Smooth muscle cell of the brain vasculature (primary cell): ENCODE measurements around the gene DHRS7.

Experiments
- DNase-seq: peaks from one replicate; pipeline ENCODE4 v3.0.0-alpha.2; 2012; ENCODE audit warnings: low read depth, low spot score

Gene DHRS7

GRCh38 chr14:60184905-60185555, 19.8 kb upstream of the DHRS7 start:
- no peak for DNase-seq

GRCh38 chr14:60184146-60184904, 19.1 kb upstream of the DHRS7 start:
- peak; percentile 45 for DNase-seq

- no peak for DNase-seq
Observed at GRCh38 chr14:60183741-60184140, 18.5 kb upstream of the DHRS7 start.

- no peak for DNase-seq
Observed at GRCh38 chr14:60183138-60183537, 17.9 kb upstream of the DHRS7 start.

GRCh38 chr14:60179431-60179869, 14.3 kb upstream of the DHRS7 start:
- DNase-seq: no peak

- DNase-seq: no peak
Observed at GRCh38 chr14:60178820-60179219, 13.6 kb upstream of the DHRS7 start.

- no peak for DNase-seq
Observed at GRCh38 chr14:60178164-60178563, 13.0 kb upstream of the DHRS7 start.

GRCh38 chr14:60175255-60175902, 10.2 kb upstream of the DHRS7 start:
- DNase-seq: no peak

- DNase-seq: no peak
Observed at GRCh38 chr14:60174352-60175254, 9.4 kb upstream of the DHRS7 start.

GRCh38 chr14:60171690-60172089, 6.5 kb upstream of the DHRS7 start:
- no peak for DNase-seq

GRCh38 chr14:60170948-60171347, 5.8 kb upstream of the DHRS7 start:
- DNase-seq: no peak

GRCh38 chr14:60169722-60170121, 4.5 kb upstream of the DHRS7 start:
- no peak for DNase-seq

- DNase-seq: no peak
Observed at GRCh38 chr14:60166142-60166541, 944 bp upstream of the DHRS7 start.

GRCh38 chr14:60165547-60165876, 314 bp upstream of the DHRS7 start:
- DNase-seq: no peak

GRCh38 chr14:60164404-60164711, 840 bp downstream of the DHRS7 start:
- DNase-seq: no peak

- no peak for DNase-seq
Observed at GRCh38 chr14:60163693-60164092, 1.5 kb downstream of the DHRS7 start.

GRCh38 chr14:60161196-60162107, 3.7 kb downstream of the DHRS7 start:
- no peak for DNase-seq

- DNase-seq: no peak
Observed at GRCh38 chr14:60160422-60160821, 4.8 kb downstream of the DHRS7 start.

- no peak for DNase-seq
Observed at GRCh38 chr14:60154671-60155070, 10.5 kb downstream of the DHRS7 start.

- no peak for DNase-seq
Observed at GRCh38 chr14:60153991-60154390, 11.2 kb downstream of the DHRS7 start.

GRCh38 chr14:60151715-60152114, 13.5 kb downstream of the DHRS7 start:
- peak; percentile 33 for DNase-seq
